Peyer's patch (tissue), 4 donors: ENCODE results near the gene CCDC122. TPM values are rescaled to one million over a fixed set of nuclear protein-coding genes. Genes with fewer than 3 reads are reported as not detected.

ENCODE experiments used
- DNase-seq, 3 donors: peaks; one replicate each; pipeline ENCODE4 v3.0.0-alpha.2; 2017 to 2019
- H3K27ac ChIP-seq, 4 donors: fragments of 200-600 bp; sonication (generic); one replicate each; pipeline ENCODE4 v1.5.1; 2016 to 2019
- H3K27me3 ChIP-seq, 2 donors: fragments of 200-600 bp; sonication (generic); one replicate each; pipeline ENCODE4 v1.5.1; 2019
- H3K36me3 ChIP-seq, 3 donors: fragments of 200-600 bp; sonication (generic); one replicate each; pipeline ENCODE4 v1.5.1; 2016 to 2019
- H3K4me1 ChIP-seq, 4 donors: fragments of 200-600 bp; sonication (generic); one replicate each; pipeline ENCODE4 v1.5.1; 2016 to 2019
- H3K4me3 ChIP-seq, 4 donors: fragments of 200-600 bp; sonication (generic); 1 replicate in 3 of 4; 2 replicates in 1 of 4; pipeline ENCODE4 v1.5.1; 2016 to 2019; ENCODE audit warnings: mild to moderate bottlenecking in 1 of 4
- H3K9me3 ChIP-seq, 4 donors: fragments of 200-600 bp; sonication (generic); one replicate each; pipeline ENCODE4 v1.5.1; 2016 to 2019; ENCODE audit warnings: mild to moderate bottlenecking in 1 of 4
- POLR2A ChIP-seq, 2 donors: fragments of 450-650 bp; IDR thresholded peaks; one replicate each; pipeline ENCODE4 v1.5.1; 2017; ENCODE audit warnings: antibody characterized with exemption in 2 of 2, mild to moderate bottlenecking in 2 of 2, moderate library complexity in 2 of 2
- total RNA-seq, 4 donors: library from RNA; depleted of rRNA; stranded (reverse); fragments of >200 nt; gene quantifications; one replicate each; pipeline ENCODE4 v1.1.0, GENCODE V29; 2016
- TF ChIP-seq, protein P1 (sequence below), 6 experiments: fragments of 450-650 bp in 4 of 6; fragments of 200-600 bp in 2 of 6; sonication (generic) in 1 of 6; IDR thresholded peaks; one replicate each; pipeline ENCODE4 v1.5.1; 2017 to 2019; ENCODE audit warnings: antibody characterized with exemption in 6 of 6, mild to moderate bottlenecking in 3 of 6, moderate library complexity in 1 of 6

The CCDC122 gene
- total RNA-seq, 4 donors from 2014 or later: 2.5 to 6.7 (median 4.4) TPM

DNA sequence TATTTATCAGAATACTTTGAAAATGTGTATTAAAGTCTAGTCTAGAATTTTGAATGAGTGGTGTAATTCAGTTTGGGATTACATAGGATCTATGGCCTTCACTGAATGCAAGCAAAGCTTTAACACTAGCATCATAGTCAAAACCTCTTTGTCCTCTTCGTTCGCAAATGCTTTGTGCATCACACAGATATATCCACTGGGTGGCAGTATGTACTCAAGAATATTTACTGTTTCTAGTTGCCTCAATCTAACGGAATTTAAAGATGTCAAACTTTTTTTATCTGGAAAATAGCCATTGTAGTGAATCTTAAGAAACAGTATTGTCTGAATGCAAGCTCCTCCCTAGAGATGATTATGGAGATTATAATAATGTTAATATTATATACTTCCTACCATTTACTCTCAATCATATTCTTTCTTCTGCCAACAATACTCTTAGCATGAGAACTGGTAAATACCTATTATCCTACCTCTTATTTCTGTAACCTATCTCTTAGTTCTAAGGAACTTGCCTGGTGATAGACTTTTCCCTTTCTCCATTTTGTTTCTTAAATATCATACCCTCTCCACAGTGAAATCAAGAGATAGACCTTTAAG, 26.0 kb upstream of the CCDC122 start:
- no peak for DNase-seq

DNA sequence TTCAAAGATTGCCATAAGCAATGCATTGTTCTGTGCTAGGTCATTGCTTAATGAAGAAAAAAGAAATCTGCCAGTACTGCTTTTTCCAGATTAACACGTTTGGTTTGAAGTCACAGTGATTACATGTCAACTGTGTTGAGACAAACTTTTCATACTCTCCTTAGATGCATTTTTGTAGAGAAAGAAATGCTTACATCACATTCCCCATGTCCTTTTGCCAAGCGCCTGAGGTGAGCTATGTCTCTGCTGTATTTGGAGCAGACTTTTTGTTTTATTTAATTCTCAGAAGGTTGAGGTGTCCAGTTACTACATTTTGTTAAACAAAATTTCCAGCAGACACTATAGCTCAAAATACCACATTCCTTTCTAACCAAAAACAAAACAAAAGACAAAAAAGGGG, 16.4 kb upstream of the CCDC122 start:
- Histone ChIP-seq H3K9me3 (no peaks in the 10 kb centered on the region), H3K36me3 (peaks cover 0 to 14% (median 0%) of the 10 kb centered on the region in 3 donors), H3K27ac (no peak overlapping the region), H3K27me3 (no peaks in the 10 kb centered on the region), H3K4me1 (no peaks in the 10 kb centered on the region), H3K4me3 (no peak overlapping the region)
- TF ChIP-seq, protein P1, sequence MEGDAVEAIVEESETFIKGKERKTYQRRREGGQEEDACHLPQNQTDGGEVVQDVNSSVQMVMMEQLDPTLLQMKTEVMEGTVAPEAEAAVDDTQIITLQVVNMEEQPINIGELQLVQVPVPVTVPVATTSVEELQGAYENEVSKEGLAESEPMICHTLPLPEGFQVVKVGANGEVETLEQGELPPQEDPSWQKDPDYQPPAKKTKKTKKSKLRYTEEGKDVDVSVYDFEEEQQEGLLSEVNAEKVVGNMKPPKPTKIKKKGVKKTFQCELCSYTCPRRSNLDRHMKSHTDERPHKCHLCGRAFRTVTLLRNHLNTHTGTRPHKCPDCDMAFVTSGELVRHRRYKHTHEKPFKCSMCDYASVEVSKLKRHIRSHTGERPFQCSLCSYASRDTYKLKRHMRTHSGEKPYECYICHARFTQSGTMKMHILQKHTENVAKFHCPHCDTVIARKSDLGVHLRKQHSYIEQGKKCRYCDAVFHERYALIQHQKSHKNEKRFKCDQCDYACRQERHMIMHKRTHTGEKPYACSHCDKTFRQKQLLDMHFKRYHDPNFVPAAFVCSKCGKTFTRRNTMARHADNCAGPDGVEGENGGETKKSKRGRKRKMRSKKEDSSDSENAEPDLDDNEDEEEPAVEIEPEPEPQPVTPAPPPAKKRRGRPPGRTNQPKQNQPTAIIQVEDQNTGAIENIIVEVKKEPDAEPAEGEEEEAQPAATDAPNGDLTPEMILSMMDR (IDR thresholded peaks at IDR 0.05): no peak
- TF ChIP-seq POLR2A (IDR thresholded peaks at IDR 0.05): no peak
- DNase-seq: no peak

More for the DNA sequence above, 26.0 kb upstream of the CCDC122 start:
- no peak overlapping the region for H3K27ac ChIP-seq
- H3K9me3 ChIP-seq: no peaks in the 10 kb centered on the region
- no peak overlapping the region for H3K4me3 ChIP-seq
- TF ChIP-seq, protein P1 (IDR thresholded peaks at IDR 0.05): peak; percentile 28 to 95 (median 90)
- no peak for TF ChIP-seq POLR2A (IDR thresholded peaks at IDR 0.05)
- no peaks in the 10 kb centered on the region for H3K36me3 ChIP-seq
- no peaks in the 10 kb centered on the region for H3K4me1 ChIP-seq
- H3K27me3 ChIP-seq: no peaks in the 10 kb centered on the region

DNA sequence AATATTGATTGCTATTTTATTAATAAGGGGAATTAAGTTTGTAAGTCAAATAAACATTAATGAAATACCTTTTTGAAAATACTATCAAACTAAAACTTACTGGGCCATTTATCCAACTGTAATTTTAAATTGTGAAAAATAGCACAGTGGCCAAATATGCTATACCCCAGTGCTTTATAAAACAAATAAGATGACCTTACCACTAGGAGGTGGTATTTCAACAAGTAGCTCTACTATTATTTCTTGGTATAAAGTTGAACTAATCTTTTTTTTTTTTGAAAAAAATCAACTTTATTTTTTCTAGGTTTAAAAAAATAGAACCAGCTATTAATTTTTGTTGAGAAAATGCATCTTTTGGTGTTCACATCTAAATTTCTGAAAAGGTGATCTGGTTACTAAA, 14.9 kb upstream of the CCDC122 start:
- no peaks in the 10 kb centered on the region for H3K9me3 ChIP-seq
- no peak for DNase-seq
- H3K27me3 ChIP-seq: no peaks in the 10 kb centered on the region
- H3K4me1 ChIP-seq: no peaks in the 10 kb centered on the region
- H3K27ac ChIP-seq: no peak overlapping the region
- no peak overlapping the region for H3K4me3 ChIP-seq
- no peak for TF ChIP-seq POLR2A (IDR thresholded peaks at IDR 0.05)
- TF ChIP-seq, protein P1 (IDR thresholded peaks at IDR 0.05): no peak
- peaks cover 0 to 17% (median 0%) of the 10 kb centered on the region in 3 donors for H3K36me3 ChIP-seq

DNA sequence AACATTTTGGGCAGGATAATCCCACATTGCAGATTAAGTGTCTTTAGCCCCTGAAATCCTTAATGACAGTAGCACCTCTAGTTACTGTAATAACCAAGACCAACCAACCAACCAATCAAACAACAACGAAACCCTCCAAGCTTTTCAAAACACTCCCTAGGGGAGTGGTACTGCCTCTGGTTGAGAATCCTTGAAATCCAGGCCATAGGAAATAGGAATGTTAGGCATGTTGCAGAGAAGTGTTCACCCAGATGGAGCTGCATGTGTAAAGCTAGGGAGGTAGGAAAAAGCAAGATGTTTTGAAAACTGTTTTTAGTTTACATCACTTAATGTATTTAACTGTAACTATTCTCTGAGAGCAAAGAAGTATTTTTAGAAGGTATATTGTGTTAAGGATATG, 4.7 kb upstream of the CCDC122 start:
- Histone ChIP-seq H3K4me1 (peaks cover 0 to 4% (median 0%) of the 10 kb centered on the region in 4 donors), H3K27me3 (no peaks in the 10 kb centered on the region), H3K9me3 (no peaks in the 10 kb centered on the region), H3K27ac (no peak overlapping the region), H3K36me3 (no peaks in the 10 kb centered on the region), H3K4me3 (no peak overlapping the region)
- no peak for TF ChIP-seq POLR2A (IDR thresholded peaks at IDR 0.05)
- TF ChIP-seq, protein P1 (IDR thresholded peaks at IDR 0.05): no peak
- DNase-seq: no peak

DNA sequence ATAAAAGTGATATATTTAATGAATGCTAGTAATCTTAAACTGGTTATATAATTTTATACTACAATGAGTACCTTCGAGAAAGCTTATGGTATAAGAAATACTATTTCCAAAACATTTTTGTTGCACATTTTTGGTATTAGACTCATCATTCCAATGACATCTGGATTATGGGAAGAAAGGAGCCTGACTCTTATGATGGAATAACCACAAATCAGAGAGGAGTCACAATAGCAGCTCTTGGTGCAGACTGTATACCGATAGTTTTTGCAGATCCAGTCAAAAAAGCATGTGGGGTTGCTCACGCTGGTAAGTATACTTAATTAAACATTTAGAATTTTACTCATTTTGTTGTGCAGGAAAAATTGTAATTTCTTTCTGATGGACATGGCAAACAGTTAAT, 4.1 kb upstream of the CCDC122 start:
- Histone ChIP-seq H3K4me1 (peaks cover 0 to 5% (median 2%) of the 10 kb centered on the region in 4 donors), H3K27me3 (no peaks in the 10 kb centered on the region), H3K27ac (no peak overlapping the region), H3K36me3 (no peaks in the 10 kb centered on the region), H3K4me3 (no peak overlapping the region), H3K9me3 (no peaks in the 10 kb centered on the region)
- DNase-seq: no peak
- no peak for TF ChIP-seq POLR2A (IDR thresholded peaks at IDR 0.05)
- TF ChIP-seq, protein P1 (IDR thresholded peaks at IDR 0.05): no peak
